Esophagus (tissue), 2 donors: Measurements from ENCODE around the gene LPCAT1. TPM values are rescaled to one million over a fixed set of nuclear protein-coding genes. Genes with fewer than 3 reads are reported as not detected.

Experiments
- H3K27ac ChIP-seq, 2 donors: one replicate each; pipeline ENCODE4 v1.5.1; 2013; ENCODE audit warnings: low read depth in 2 of 2, mild to moderate bottlenecking in 2 of 2, inconsistent platforms in 1 of 2, low read length in 1 of 2, moderate library complexity in 1 of 2
- H3K27me3 ChIP-seq, 2 donors: one replicate each; pipeline ENCODE4 v1.6.1; 2013; ENCODE audit warnings: low read length in 2 of 2, control low read depth in 1 of 2, mild to moderate bottlenecking in 1 of 2; ENCODE audit not compliant: insufficient read depth in 2 of 2, control insufficient read depth in 1 of 2
- H3K36me3 ChIP-seq, 2 donors: one replicate each; pipeline ENCODE4 v1.6.1; 2013; ENCODE audit warnings: low read length in 1 of 2; ENCODE audit not compliant: control insufficient read depth in 2 of 2, insufficient read depth in 2 of 2
- H3K4me1 ChIP-seq, 2 donors: one replicate each; pipeline ENCODE4 v1.6.1; 2013; ENCODE audit warnings: low read length in 1 of 2; ENCODE audit not compliant: control insufficient read depth in 2 of 2, insufficient read depth in 2 of 2
- H3K4me3 ChIP-seq, 2 donors: one replicate each; pipeline ENCODE4 v1.5.1; 2013; ENCODE audit warnings: low read length in 2 of 2, mild to moderate bottlenecking in 2 of 2, low read depth in 1 of 2, moderate library complexity in 1 of 2
- H3K9me3 ChIP-seq, 2 donors: one replicate each; pipeline ENCODE4 v1.6.1; 2013; ENCODE audit warnings: mild to moderate bottlenecking in 2 of 2, low read depth in 1 of 2, low read length in 1 of 2, moderate library complexity in 1 of 2; ENCODE audit not compliant: control insufficient read depth in 2 of 2, insufficient read depth in 1 of 2
- WGBS, 2 donors: extraction: QIAGEN DNeasy Blood & Tissue Kit; methylation state at CpG; one replicate each; pipeline ENCODE4 v1.1.7; 2013; 5-methylcytosine and 5-hydroxymethylcytosine counted together
- polyA plus RNA-seq, 2 donors: library from polyadenylated mRNA; stranded (reverse); fragments of 200-250 nt; gene quantifications; one replicate each; pipeline ENCODE4 v1.2.3, GENCODE V29; 2013
- donor health status: healthy with polysubstance abuse.
- donor health status: Bipolar disorder and iron deficiency.

The LPCAT1 gene
- polyA plus RNA-seq, 2 donors = 5.0 to 6.3 TPM

GRCh38 chr5:1510631-1511030 is 13.1 kb downstream of the LPCAT1 start:
- H3K4me3 ChIP-seq = no peak overlapping the region
- no peaks in the 10 kb centered on the region for H3K9me3 ChIP-seq
- peaks cover 0 to 10% of the 10 kb centered on the region in 2 donors for H3K36me3 ChIP-seq
- 96% methylated on average over 11 of the region's 11 CpGs for WGBS, 2 donors
- H3K27ac ChIP-seq = no peak overlapping the region
- no peaks in the 10 kb centered on the region for H3K27me3 ChIP-seq
- peaks cover 0 to 3% of the 10 kb centered on the region in 2 donors for H3K4me1 ChIP-seq

DNA sequence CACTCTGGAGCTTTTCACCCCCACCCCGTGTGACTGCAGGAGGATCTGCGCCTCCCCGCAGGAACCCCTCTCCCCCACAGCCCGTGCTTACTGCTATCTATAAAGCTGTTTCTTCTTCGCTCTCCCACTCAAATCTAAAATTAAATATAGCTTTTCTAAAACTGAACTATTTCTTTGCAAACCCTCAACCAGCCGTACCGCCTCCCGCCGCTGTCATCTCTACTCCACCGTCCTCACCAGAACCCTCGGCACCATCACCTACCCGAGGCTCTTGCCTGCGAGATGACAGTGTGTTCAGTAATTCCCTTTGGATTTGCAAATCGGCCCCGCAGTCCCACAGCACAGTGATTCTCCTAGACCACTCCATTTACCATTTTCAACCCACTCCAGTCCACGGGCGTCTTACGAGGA is 13.6 kb downstream of the LPCAT1 start:
- Histone ChIP-seq H3K4me1 (peaks cover 0 to 7% of the 10 kb centered on the region in 2 donors), H3K27me3 (no peaks in the 10 kb centered on the region), H3K36me3 (peaks cover 0 to 10% of the 10 kb centered on the region in 2 donors), H3K9me3 (no peaks in the 10 kb centered on the region), H3K4me3 (no peak overlapping the region), H3K27ac (no peak overlapping the region)
- WGBS, 2 donors = 92 to 94% methylated on average over 18 of the region's 18 CpGs

DNA sequence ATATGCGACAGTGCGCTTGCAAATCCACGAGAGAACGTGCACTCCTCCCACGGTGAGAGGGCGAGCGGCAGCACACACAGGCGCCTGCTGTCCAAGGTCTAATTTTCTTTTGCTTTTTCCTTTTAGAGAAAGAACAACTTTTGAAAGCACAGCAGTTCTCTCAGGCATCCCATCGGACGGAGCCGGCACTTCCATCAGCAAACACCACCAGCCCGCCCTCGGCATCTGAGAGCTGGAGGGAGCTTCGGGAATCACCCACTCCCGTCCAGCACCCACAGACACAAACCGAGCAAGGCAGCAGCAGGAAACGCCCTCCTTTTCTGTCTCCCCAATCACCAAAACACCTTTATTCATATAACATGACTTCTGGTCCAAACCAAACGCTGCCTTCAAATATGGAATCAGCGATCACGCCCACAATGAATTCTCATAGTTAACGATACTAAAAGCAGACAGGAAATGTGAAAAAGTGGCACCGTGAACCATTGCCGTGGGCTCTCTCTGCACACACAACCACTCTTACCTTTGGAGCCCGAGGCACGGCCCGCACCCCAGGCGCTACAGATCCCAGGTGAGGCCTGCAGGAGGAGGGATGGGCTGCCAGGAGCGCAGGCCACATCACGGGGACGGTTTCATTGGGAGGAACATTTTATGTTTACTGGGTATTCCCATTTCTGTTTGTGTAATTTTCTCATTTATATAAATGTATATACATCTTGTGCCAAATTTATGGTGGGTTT is 14.2 kb downstream of the LPCAT1 start:
- no peak overlapping the region for H3K27ac ChIP-seq

GRCh38 chr5:1508659-1509290 is 15.0 kb downstream of the LPCAT1 start:
- no peak overlapping the region for H3K4me3 ChIP-seq
- H3K27me3 ChIP-seq = no peaks in the 10 kb centered on the region
- peaks cover 0 to 7% of the 10 kb centered on the region in 2 donors for H3K4me1 ChIP-seq
- no peak overlapping the region for H3K27ac ChIP-seq
- H3K9me3 ChIP-seq = no peaks in the 10 kb centered on the region
- H3K36me3 ChIP-seq = peaks cover 0 to 10% of the 10 kb centered on the region in 2 donors
- WGBS, 2 donors = 94% methylated on average over 30 of the region's 30 CpGs

More for the DNA sequence above, 14.2 kb downstream of the LPCAT1 start:
- WGBS, 2 donors = 94 to 95% methylated on average over 30 of the region's 30 CpGs
- Histone ChIP-seq H3K27me3 (no peaks in the 10 kb centered on the region), H3K4me3 (no peak overlapping the region), H3K9me3 (no peaks in the 10 kb centered on the region), H3K36me3 (peaks cover 0 to 10% of the 10 kb centered on the region in 2 donors), H3K4me1 (peaks cover 0 to 7% of the 10 kb centered on the region in 2 donors)

DNA sequence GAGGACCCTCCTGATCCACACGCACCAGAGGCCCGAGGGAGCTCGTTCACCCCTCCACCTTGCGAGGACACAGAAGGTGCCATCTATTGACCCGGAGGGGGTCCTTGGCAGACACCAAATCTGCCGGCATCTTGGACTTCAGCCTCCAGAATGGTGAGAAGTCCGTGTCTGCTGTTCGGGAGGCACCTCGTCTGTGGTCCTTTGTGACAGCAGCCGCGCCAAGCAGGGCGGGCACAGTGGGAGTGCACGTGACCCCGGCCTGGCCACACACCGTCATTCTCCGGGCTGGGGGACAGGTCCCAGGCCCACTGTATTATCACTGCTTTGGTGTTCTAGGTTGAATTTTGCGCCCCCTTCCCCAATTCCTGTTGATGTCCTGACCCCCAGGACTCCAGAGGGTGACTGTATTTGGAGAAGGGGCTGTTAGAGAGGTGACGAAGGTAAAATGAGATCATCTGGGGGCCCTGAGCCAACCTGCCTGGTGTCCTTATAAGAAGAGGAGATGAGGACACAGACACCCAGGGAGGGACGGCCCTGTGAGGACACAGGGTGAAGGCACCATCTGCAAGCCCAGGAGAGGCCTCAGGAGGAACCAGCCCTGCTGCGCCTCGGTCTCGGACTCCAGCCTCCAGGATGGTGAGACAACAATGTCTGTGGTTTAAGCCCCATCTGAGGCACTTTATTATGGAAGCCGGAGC is 15.7 kb downstream of the LPCAT1 start:
- Histone ChIP-seq H3K27me3 (no peaks in the 10 kb centered on the region), H3K9me3 (no peaks in the 10 kb centered on the region), H3K4me1 (peaks cover 0 to 7% of the 10 kb centered on the region in 2 donors), H3K4me3 (no peak overlapping the region), H3K36me3 (peaks cover 0 to 10% of the 10 kb centered on the region in 2 donors), H3K27ac (no peak overlapping the region)
- 92 to 93% methylated on average over 23 of the region's 23 CpGs for WGBS, 2 donors

DNA sequence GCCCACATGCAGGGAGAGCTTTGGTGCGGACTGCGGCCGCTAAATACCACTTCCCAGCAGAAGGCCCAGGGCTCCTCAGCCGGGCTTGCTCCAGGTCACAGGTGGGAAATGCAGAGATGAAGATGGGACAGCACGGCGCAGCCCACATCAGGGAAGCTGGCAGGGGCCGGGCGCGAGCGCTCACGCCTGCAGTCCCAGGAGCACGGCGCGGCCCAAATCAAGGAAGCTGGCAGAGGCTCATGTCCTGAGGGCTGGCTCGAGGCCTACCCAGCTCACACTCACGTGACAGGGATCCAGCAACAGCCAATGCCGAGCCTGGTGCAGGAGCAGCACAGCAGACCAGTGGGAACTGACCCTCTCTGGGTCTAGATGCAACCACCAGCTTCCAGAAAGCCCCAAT is 16.3 kb downstream of the LPCAT1 start:
- 89 to 93% methylated on average over 17 of the region's 17 CpGs for WGBS, 2 donors
- no peaks in the 10 kb centered on the region for H3K27me3 ChIP-seq
- H3K27ac ChIP-seq = no peak overlapping the region

GRCh38 chr5:1507014-1507375 is 16.8 kb downstream of the LPCAT1 start:
- whole genome bisulfite sequencing, 2 donors = 94 to 97% methylated on average over 11 of the region's 11 CpGs
- Histone ChIP-seq H3K4me1 (peaks cover 0 to 7% of the 10 kb centered on the region in 2 donors), H3K27ac (no peak overlapping the region), H3K9me3 (no peaks in the 10 kb centered on the region), H3K27me3 (no peaks in the 10 kb centered on the region), H3K4me3 (no peak overlapping the region), H3K36me3 (peaks cover 0 to 10% of the 10 kb centered on the region in 2 donors)

More for the DNA sequence above, 16.3 kb downstream of the LPCAT1 start:
- Histone ChIP-seq H3K36me3 (peaks cover 0 to 10% of the 10 kb centered on the region in 2 donors), H3K4me3 (no peak overlapping the region), H3K4me1 (peaks cover 0 to 7% of the 10 kb centered on the region in 2 donors), H3K9me3 (no peaks in the 10 kb centered on the region)

- no peak overlapping the region for H3K27ac ChIP-seq
- H3K4me3 ChIP-seq = no peak overlapping the region
- no peaks in the 10 kb centered on the region for H3K9me3 ChIP-seq
- H3K36me3 ChIP-seq = peaks cover 0 to 9% of the 10 kb centered on the region in 2 donors
- peaks cover 0 to 7% of the 10 kb centered on the region in 2 donors for H3K4me1 ChIP-seq
- H3K27me3 ChIP-seq = no peaks in the 10 kb centered on the region
- 81% methylated on average over 18 to 20 of the region's 20 CpGs for WGBS, 2 donors
Observed at GRCh38 chr5:1506242-1507013, 17.3 kb downstream of the LPCAT1 start.
